Rectal smooth muscle tissue (tissue), 1 donor: ENCODE measurements around the gene TAB2.

Experiments
- H3K27ac ChIP-seq: one replicate; pipeline ENCODE4 v1.7.0; 2013; ENCODE audit warnings: low read depth, low read length, inconsistent platforms
- H3K27me3 ChIP-seq: one replicate; pipeline ENCODE4 v1.7.0; 2013; ENCODE audit warnings: low read length; ENCODE audit not compliant: control insufficient read depth, insufficient read depth
- H3K36me3 ChIP-seq: one replicate; pipeline ENCODE4 v1.7.0; 2013; ENCODE audit warnings: low read length; ENCODE audit not compliant: control insufficient read depth, insufficient read depth
- H3K4me1 ChIP-seq: one replicate; pipeline ENCODE4 v1.7.0; 2013; ENCODE audit warnings: low read length; ENCODE audit not compliant: control insufficient read depth, insufficient read depth
- H3K4me3 ChIP-seq: one replicate; pipeline ENCODE4 v1.7.0; 2013; ENCODE audit warnings: low read length
- H3K9ac ChIP-seq: one replicate; pipeline ENCODE4 v1.7.0; 2013; ENCODE audit warnings: low read length

Gene TAB2

DNA sequence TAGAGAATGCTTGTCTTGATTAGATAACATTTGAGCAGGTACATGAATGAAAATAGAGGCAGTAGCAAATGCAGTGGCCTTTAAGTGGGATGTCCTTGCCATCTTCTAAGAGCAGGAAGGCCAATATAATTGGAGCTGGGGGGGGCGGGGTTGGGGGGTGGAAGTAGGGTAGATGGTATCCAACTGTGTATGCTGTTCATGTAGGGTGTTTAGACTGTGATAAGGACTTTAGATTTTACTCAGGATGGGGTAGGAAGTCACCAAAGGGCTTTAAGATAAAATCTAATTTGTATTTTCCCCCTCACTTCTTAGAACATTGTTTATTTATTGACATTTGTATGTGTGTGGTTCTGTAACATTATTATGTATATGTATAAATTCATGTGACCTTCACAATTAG is 12.0 kb downstream of the TAB2 start:
- Histone ChIP-seq H3K9ac (no peak overlapping the region), H3K4me3 (no peak overlapping the region), H3K36me3 (no peaks in the 10 kb centered on the region), H3K4me1 (peaks cover 31% of the 10 kb centered on the region), H3K27ac (no peak overlapping the region), H3K27me3 (no peaks in the 10 kb centered on the region)

- H3K4me3 ChIP-seq, result no peak overlapping the region
- no peak overlapping the region for H3K9ac ChIP-seq
- no peaks in the 10 kb centered on the region for H3K27me3 ChIP-seq
- no peaks in the 10 kb centered on the region for H3K36me3 ChIP-seq
- H3K27ac ChIP-seq, result no peak overlapping the region
- H3K4me1 ChIP-seq, result peaks cover 31% of the 10 kb centered on the region
Observed at GRCh38 chr6:149330133-149330532, 12.6 kb downstream of the TAB2 start.

- Histone ChIP-seq H3K9ac (no peak overlapping the region), H3K4me3 (no peak overlapping the region), H3K36me3 (no peaks in the 10 kb centered on the region), H3K4me1 (peaks cover 36% of the 10 kb centered on the region), H3K27me3 (no peaks in the 10 kb centered on the region), H3K27ac (no peak overlapping the region)
Observed at GRCh38 chr6:149331043-149331807, 13.7 kb downstream of the TAB2 start.

DNA sequence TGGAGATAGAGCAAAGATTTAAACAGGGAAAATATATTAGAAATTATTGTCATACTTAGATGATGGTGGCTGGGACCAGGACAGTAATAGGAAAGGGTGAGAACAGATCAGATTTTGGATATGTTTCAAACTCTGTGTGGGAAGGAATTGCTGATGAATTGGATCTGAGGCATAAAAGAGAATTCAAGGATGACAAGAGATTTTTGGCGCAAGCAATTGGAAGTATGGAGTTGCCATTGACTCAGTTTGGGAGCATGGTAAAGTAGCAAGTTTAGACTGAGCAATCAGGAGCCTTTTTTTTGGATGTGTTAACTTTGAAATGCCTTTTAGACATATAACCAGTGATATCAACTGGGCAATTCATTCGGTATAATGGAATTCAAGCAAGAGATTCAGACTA is 14.4 kb downstream of the TAB2 start:
- peaks cover 36% of the 10 kb centered on the region for H3K4me1 ChIP-seq
- H3K27me3 ChIP-seq, result no peaks in the 10 kb centered on the region
- H3K27ac ChIP-seq, result no peak overlapping the region
- no peak overlapping the region for H3K9ac ChIP-seq
- H3K36me3 ChIP-seq, result no peaks in the 10 kb centered on the region
- no peak overlapping the region for H3K4me3 ChIP-seq

DNA sequence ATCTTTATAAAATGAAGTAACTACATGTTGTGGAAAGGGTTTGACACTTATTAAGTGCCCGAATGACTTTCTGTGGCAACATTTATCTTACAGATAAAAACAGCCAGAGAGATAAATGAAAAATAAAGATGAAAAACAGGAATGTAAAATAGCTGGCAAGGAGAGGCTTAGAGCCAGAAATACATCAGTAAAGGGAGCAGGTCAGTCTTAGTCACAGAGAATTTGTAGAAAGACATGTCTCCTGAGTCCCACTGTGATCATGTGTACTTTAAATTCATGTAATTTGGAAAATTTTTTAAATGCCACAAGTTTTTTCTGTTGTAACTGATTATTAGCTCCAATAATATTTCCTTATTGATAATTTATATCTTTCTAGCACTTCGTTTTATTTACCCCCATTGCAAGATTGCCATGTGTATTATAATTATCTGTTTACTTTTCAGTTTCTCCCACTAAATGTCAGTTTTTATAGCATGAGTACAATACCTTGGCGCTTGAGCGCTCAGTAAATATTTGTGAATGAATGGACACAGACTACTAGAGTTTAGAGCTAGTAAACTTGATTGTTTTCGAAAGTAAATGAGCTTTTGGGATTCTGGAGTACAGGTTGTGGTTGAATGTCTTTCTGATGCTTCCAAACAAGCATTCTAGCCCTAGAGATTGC is 15.2 kb downstream of the TAB2 start:
- no peaks in the 10 kb centered on the region for H3K36me3 ChIP-seq
- H3K9ac ChIP-seq, result no peak overlapping the region
- peaks cover 33% of the 10 kb centered on the region for H3K4me1 ChIP-seq
- no peak overlapping the region for H3K4me3 ChIP-seq
- no peaks in the 10 kb centered on the region for H3K27me3 ChIP-seq
- H3K27ac ChIP-seq, result no peak overlapping the region

DNA sequence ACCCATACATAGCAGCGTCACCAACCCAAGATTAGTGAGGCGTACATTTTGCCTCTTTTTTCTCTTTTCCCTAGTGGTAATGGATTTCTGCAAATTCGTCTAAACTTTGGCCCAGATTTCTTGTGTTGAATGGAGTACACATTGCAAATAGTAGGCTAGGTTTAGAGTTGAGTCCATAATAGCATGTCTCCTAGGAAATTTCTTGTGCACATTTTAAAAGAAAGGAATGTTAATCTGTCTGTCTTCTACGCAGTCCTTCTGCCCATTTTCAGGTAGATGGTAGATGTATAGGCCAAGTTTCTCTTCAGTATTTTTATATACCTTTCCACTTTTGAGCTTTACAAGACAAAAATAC is 15.7 kb downstream of the TAB2 start:
- Histone ChIP-seq H3K27me3 (no peaks in the 10 kb centered on the region), H3K4me1 (peaks cover 33% of the 10 kb centered on the region), H3K27ac (no peak overlapping the region), H3K36me3 (no peaks in the 10 kb centered on the region), H3K9ac (no peak overlapping the region), H3K4me3 (no peak overlapping the region)

DNA sequence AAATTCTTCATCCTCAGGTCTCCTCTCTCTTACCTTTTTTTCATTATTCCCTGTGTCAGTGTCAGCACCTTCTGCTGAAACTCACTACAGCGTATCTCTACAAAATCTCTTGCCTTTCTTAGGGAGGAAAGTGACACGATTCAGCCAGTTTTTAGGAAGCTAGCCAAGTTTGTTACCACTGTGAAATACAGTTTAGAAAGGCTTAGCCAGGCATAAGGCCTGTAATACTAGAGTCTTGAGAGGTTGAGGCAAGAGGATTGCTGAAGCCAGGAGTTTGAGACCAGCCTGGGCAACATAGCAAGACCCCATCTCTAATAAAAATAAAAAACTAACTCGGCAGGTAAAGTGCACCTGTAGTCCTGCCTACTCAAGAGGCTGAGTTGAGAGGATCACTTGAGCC is 16.7 kb downstream of the TAB2 start:
- Histone ChIP-seq H3K4me1 (peaks cover 32% of the 10 kb centered on the region), H3K4me3 (no peak overlapping the region), H3K9ac (no peak overlapping the region), H3K27me3 (no peaks in the 10 kb centered on the region), H3K27ac (no peak overlapping the region), H3K36me3 (no peaks in the 10 kb centered on the region)

DNA sequence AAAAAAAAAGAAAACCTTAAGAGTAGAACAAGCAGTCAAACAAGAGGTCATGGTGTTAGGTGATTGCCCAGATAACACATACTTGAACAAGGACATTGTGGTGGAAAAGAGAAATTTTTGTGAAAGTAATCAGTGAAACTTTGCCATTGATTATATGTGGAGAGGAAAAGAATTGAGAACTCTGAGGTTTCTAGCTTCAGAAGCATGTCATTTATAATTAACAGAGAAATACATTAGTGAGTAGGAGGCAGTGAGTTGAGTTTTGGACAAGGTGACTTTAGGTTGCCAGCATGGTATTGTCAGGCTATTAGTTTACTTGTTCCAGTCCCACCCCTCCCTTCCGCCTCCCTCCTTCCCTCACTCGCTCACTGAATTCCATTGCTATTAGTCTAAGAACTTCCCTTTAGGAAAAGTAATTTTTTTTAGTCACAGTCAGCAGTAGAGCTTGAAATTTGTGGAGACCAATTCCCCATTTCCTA is 17.2 kb downstream of the TAB2 start:
- peaks cover 30% of the 10 kb centered on the region for H3K4me1 ChIP-seq
- no peak overlapping the region for H3K4me3 ChIP-seq
- H3K36me3 ChIP-seq, result no peaks in the 10 kb centered on the region
- H3K27me3 ChIP-seq, result no peaks in the 10 kb centered on the region
- no peak overlapping the region for H3K27ac ChIP-seq
- no peak overlapping the region for H3K9ac ChIP-seq

DNA sequence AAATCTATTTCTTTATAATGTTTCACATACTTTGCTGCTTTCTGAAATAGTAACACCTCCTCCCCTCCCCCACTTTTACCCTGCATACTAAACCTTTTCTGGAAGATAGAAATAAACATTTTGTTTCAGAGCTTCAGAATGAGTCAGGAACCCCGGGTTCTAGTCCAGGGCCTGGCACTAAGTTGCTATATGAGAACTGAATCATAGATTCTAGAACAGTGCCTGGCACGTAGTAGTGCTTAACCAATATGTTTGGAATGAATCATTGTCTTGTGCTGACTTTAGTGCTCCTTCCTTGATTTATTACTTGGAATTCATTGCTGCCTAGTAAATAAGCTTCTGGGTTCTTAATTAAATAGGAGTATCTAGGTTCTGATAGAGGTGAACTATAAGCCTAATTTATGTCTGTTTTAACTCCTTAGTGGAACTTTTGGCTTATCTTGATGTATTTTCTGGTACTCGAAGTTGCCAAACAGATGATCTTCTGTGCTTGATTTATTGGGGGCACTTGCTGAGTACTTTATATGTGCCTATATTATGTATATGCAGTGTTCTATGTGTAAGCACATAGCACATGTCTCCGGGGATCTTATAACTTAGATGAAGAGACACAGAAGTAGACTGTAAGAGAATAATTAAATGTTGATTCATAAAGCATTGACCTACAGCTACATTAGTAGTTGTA is 18.6 kb downstream of the TAB2 start:
- H3K27me3 ChIP-seq, result no peaks in the 10 kb centered on the region
- H3K27ac ChIP-seq, result no peak overlapping the region
- H3K4me1 ChIP-seq, result peaks cover 33% of the 10 kb centered on the region
- H3K9ac ChIP-seq, result no peak overlapping the region
- no peaks in the 10 kb centered on the region for H3K36me3 ChIP-seq
- no peak overlapping the region for H3K4me3 ChIP-seq

DNA sequence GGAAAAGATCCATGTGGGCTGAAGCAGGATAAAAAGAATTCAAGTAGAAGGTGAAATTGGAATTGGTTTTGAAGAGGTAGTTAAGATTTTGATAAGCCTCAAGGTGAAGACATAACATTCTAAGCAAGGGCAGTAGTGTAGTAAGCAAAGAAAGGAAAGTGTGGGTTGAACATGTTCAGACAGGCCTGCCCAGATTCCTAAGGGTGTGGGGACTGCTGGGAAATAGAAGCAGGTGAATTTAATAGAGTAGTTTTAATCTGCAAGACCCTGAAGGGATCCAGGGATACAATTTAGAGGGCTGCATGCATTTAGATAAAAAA is 19.1 kb downstream of the TAB2 start:
- Histone ChIP-seq H3K9ac (no peak overlapping the region), H3K27me3 (no peaks in the 10 kb centered on the region), H3K27ac (no peak overlapping the region), H3K4me1 (peaks cover 37% of the 10 kb centered on the region), H3K36me3 (no peaks in the 10 kb centered on the region), H3K4me3 (no peak overlapping the region)

DNA sequence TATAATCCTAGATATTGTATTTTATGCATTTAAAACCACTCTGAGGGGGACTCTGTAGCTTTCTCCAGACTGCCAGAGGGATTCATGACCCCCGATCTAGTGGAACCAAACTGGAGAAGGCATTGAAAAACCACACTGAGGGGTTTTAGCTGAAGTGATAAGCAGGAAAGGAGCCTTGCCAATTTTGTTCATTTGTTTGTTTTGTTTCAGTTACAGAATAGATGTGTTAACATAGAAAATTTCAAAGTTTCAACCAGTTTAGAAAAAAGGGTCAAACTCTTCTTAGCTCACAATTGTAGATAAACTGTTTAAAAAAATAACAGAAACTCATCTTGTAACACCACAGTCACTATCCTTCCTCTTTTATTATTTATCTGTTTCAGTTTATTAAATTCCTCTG is 19.8 kb downstream of the TAB2 start:
- H3K27me3 ChIP-seq, result no peaks in the 10 kb centered on the region
- no peak overlapping the region for H3K27ac ChIP-seq
- no peaks in the 10 kb centered on the region for H3K36me3 ChIP-seq
- H3K4me1 ChIP-seq, result peaks cover 31% of the 10 kb centered on the region
- H3K9ac ChIP-seq, result no peak overlapping the region
- no peak overlapping the region for H3K4me3 ChIP-seq

GRCh38 chr6:149340200-149340599 is 22.7 kb downstream of the TAB2 start:
- H3K36me3 ChIP-seq, result no peaks in the 10 kb centered on the region
- peaks cover 12% of the 10 kb centered on the region for H3K4me1 ChIP-seq

More at GRCh38 chr6:149340200-149340599, 22.7 kb downstream of the TAB2 start:
- H3K27me3 ChIP-seq, result no peaks in the 10 kb centered on the region
- no peak overlapping the region for H3K9ac ChIP-seq
- H3K4me3 ChIP-seq, result no peak overlapping the region
- H3K27ac ChIP-seq, result no peak overlapping the region
